Measurements from ENCODE around the gene ACSL3. TPM values are rescaled to one million over a fixed set of nuclear protein-coding genes. Genes with fewer than 3 reads are reported as not detected.

ACSL3 gene
- polyA plus RNA-seq, 1 donor from 2014 or later = 119 TPM

- Histone ChIP-seq H4K20me1 (ENCODE audit: insufficient read depth) (no peaks in the 10 kb centered on the region), H3K27ac (ENCODE audit: low read length) (no peak overlapping the region), H3K4me2 (ENCODE audit: low read length) (no peak overlapping the region), H3K79me2 (replicated peaks; ENCODE audit: insufficient read depth, low read length) (peaks cover 59% of the 10 kb centered on the region), H3K9me3 (ENCODE audit: low read length) (no peaks in the 10 kb centered on the region), H3K9me2 (ENCODE audit: insufficient read depth, low read length) (no peaks in the 10 kb centered on the region), H3K4me3 (ENCODE audit: low read length) (no peak overlapping the region), H3F3A (ENCODE audit: insufficient read depth, low read length, poor library complexity, severe bottlenecking) (no peaks in the 10 kb centered on the region), H3K9ac (ENCODE audit: low read length) (no peak overlapping the region), H2AFZ (ENCODE audit: low read depth, low read length) (no peak overlapping the region), H3K27me3 (ENCODE audit: insufficient read depth, low read depth, low read length) (no peaks in the 10 kb centered on the region), H3K36me3 (ENCODE audit: insufficient read depth, low read length) (no peaks in the 10 kb centered on the region)
- TF ChIP-seq REST (IDR thresholded peaks at IDR 0.05; ENCODE audit: borderline replicate concordance) (no peak), MXI1 (conservative IDR thresholded peaks at IDR 0.05; ENCODE audit: poor library complexity, severe bottlenecking) (no peak)
These were observed 31.1 kb downstream of the ACSL3 start for GRCh38 chr2:222891890-222892289.

GRCh38 chr2:222892321-222892720 lies 31.5 kb downstream of the ACSL3 start:
- Histone ChIP-seq H3K79me2 (replicated peaks; ENCODE audit: insufficient read depth, low read length) (peaks cover 55% of the 10 kb centered on the region), H3K4me2 (ENCODE audit: low read length) (no peak overlapping the region), H4K20me1 (ENCODE audit: insufficient read depth) (no peaks in the 10 kb centered on the region), H3K27ac (ENCODE audit: low read length) (no peak overlapping the region), H3F3A (ENCODE audit: insufficient read depth, low read length, poor library complexity, severe bottlenecking) (no peaks in the 10 kb centered on the region), H3K9me3 (ENCODE audit: low read length) (no peaks in the 10 kb centered on the region), H3K36me3 (ENCODE audit: insufficient read depth, low read length) (no peaks in the 10 kb centered on the region), H3K27me3 (ENCODE audit: insufficient read depth, low read depth, low read length) (no peaks in the 10 kb centered on the region), H3K9ac (ENCODE audit: low read length) (no peak overlapping the region), H3K4me3 (ENCODE audit: low read length) (no peak overlapping the region), H3K9me2 (ENCODE audit: insufficient read depth, low read length) (no peaks in the 10 kb centered on the region), H2AFZ (ENCODE audit: low read depth, low read length) (no peak overlapping the region)
- TF ChIP-seq EP300 (conservative IDR thresholded peaks at IDR 0.05; ENCODE audit: poor library complexity, severe bottlenecking) (no peak), SMC3 (conservative IDR thresholded peaks at IDR 0.05; ENCODE audit: poor library complexity) (no peak), MXI1 (conservative IDR thresholded peaks at IDR 0.05; ENCODE audit: poor library complexity, severe bottlenecking) (no peak), EZH2 (IDR thresholded peaks at IDR 0.05; ENCODE audit: borderline replicate concordance, insufficient read depth, low read length, poor library complexity, severe bottlenecking) (no peak), REST (IDR thresholded peaks at IDR 0.05; ENCODE audit: borderline replicate concordance) (no peak), CTCF (IDR thresholded peaks at IDR 0.05; ENCODE audit: poor library complexity, severe bottlenecking) (no peak), POLR2AphosphoS5 (IDR thresholded peaks at IDR 0.05) (no peak), TAF1 (IDR thresholded peaks at IDR 0.05; ENCODE audit: low read depth) (no peak), RAD21 (conservative IDR thresholded peaks at IDR 0.05) (no peak)

All from neural cell (in vitro differentiated cells).